CD4-positive, alpha-beta T cell treated with Interleukin-21 for 1 hour (primary cell): ENCODE results near the gene LPIN1.

Experiments used
- DNase-seq: peaks from one replicate; pipeline ENCODE4 v3.0.0-alpha.2; 2020

The LPIN1 gene

DNA sequence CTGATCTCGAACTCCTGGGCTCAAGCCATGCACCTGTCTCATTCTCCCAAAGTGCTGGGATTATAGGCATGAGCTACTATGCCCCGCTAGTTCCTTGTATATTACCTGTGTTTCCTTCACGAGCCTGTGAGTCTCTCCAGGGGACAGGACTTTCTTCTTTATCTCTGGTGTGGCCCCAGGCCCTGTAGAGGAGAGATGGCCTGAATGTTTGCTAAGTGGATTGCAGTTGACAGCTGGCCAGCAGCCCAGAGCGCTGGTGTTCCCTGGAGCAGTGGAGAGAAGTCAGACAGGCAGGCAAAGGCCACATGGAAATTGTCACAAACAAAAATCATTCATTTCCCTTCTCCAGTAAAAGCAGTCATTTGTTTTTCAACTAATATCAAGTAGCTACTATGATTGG is 17.9 kb downstream of the LPIN1 start:
- DNase-seq, result no peak

DNA sequence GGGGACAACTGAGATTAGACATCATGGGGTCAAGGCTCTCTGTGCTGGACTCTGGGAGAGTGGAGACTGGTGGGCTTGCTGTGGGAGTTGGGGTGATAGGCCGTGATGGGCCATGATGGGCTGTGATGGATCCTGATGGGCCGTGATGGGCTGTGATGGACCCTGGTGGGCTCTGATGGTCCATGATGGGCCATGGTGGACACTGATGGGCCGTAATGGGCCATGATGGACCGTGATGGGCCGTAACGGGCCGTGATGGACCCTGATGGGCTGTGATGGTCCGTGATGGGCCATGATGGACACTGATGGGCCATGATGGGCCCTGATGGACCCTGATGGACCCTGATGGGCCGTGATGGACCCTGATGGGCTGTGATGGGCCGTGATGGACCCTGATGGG is 18.5 kb downstream of the LPIN1 start:
- no peak for DNase-seq

DNA sequence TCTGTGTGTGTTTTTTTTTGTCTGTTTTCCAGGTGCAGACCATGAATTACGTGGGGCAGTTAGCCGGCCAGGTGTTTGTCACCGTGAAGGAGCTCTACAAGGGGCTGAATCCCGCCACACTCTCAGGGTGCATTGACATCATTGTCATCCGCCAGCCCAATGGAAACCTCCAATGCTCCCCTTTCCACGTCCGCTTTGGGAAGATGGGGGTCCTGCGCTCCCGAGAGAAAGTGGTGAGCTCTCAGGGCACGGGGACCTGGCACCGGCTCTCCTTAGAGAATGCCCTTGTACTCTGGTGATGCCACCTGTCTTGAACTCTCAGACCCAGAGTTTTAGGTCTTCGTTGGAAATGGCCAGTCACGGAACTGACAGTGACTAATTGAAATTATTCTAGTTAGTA is 19.1 kb downstream of the LPIN1 start:
- DNase-seq, result no peak

- no peak for DNase-seq
These were observed 19.6 kb downstream of the LPIN1 start for GRCh38 chr2:11766016-11766415.

GRCh38 chr2:11767779-11768178 is 21.3 kb downstream of the LPIN1 start:
- no peak for DNase-seq

DNA sequence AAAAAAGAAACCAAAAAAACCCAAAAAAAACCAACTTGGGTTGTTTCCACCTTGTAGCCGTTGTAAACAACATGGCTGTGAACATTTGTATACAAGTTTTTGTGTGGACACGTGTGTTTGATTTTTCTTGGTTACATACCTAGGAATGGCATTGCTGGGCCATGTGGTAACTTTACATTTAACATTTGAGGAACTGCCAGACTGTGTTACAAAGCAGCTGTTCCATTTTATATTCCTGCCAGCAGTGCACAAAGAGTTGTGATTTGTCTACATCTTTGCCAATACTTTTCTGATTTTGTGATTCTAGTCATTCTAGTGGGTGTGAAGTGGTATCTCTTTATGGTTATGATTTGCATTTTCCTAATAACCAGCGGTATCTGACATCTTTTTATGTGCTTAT is 22.5 kb downstream of the LPIN1 start:
- no peak for DNase-seq

DNA sequence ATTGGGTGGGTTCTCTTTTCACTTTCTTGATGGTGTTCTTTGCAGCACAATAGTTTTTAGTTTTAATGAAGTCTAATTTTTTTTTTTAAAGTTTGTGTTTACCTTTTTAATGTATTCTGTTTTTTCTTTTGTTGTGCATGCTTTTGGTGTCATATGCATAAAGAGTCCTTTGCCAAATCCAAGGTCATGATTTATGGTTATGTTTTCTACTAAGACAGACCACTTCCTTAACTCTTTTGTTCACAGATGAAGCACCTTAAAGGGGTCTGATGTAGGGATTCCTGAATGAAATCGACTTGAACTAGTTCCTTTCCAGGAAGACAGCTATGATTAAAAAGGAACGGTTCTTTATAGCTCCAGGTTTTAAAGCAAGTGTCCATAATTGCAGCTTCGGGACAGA is 23.1 kb downstream of the LPIN1 start:
- no peak for DNase-seq

GRCh38 chr2:11770531-11771188 is 24.2 kb downstream of the LPIN1 start:
- DNase-seq, result no peak

- no peak for DNase-seq
These were observed 25.7 kb downstream of the LPIN1 start for GRCh38 chr2:11771971-11772615.

DNA sequence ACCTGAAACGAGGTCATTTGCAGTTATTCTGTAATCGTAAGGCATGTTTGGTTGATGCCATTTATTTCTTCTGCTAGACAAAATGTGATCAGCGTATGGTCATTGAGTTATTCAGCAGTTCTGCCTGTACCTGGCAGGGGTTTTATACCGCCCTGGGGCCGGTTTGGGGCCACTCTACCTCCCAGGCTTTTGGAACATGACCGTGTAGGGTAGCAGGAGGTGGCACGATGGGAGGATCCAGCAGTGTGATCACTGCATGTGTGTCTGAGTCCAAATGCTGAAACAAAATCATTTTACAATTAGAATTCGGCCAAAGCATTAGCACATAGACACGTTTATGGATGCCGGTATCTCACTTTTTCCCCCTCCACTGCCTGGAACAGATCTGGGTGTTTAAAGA is 26.7 kb downstream of the LPIN1 start:
- DNase-seq, result no peak

- no peak for DNase-seq
These were observed 27.5 kb downstream of the LPIN1 start for GRCh38 chr2:11773747-11774525.

- no peak for DNase-seq
These were observed 28.2 kb downstream of the LPIN1 start for GRCh38 chr2:11774600-11774999.

DNA sequence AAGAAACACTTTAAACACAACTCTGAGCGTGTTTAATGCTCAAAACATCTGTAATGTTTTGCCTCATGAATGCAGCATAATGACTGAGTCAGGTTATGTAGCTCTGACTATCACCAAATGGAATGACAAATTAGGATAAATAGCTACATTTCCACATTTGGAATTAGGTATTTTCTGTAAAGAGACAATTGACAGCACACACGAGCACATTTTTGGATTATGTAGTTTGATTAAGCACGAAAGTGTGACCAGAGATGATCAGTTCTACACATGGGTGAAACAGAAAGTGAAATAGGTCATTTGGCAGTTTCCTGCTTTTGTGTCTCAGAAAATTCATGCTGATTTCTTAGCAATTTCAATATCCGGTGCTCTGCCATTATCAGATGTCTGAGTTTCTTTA is 29.0 kb downstream of the LPIN1 start:
- peak; percentile 73 for DNase-seq

- no peak for DNase-seq
These were observed 30.8 kb downstream of the LPIN1 start for GRCh38 chr2:11777066-11777782.

DNA sequence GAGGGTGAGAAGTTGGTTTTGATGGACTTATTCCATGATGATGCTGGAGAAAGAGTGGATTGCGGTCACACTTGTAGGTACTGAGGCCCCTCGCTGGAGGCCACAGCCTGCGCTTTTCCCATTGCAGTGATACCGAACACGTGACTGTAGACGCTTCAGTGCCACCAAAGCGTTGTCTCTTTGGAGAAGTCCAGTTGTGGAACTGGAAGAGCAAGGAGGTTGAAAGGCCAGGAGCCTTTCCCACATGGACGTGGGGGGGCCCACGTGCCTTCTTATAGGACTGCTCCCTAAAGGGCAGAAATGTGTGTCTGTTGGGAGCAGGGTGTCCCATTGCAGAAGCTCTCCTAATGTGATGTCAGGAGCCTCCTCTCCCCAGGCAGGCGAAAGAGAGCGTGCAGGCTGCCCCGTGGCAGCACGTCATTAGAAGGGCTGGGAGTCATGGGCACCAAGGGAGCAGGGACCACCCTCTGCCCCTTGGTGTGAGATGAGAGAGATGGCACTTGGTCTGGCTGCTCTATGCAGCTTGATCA is 31.5 kb downstream of the LPIN1 start:
- DNase-seq, result no peak

GRCh38 chr2:11778416-11778815 is 32.0 kb downstream of the LPIN1 start:
- peak; percentile 39 for DNase-seq

GRCh38 chr2:11778923-11779757 is 32.7 kb downstream of the LPIN1 start:
- peak; percentile 86 for DNase-seq

GRCh38 chr2:11781602-11782001 is 35.2 kb downstream of the LPIN1 start:
- no peak for DNase-seq

- no peak for DNase-seq
These were observed 37.8 kb downstream of the LPIN1 start for GRCh38 chr2:11784280-11784679.

GRCh38 chr2:11784747-11785610 is 38.5 kb downstream of the LPIN1 start:
- peak; percentile 40 for DNase-seq

DNA sequence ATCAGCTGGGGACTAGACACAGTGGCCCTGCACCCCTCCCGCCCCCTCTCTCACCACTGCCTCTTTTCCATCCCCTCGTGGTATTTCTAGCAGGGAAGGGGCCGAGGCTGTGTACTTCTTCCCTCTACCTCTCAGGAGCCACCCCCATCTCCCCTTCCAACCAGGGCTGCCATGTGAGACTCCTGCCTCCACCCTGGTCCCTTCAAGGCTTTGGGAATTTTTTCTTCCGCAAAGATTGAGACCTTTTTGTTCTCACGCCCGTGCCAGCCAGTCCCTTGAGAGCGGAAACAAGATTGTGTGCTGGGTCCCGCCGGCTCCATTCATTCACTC is 39.1 kb downstream of the LPIN1 start:
- no peak for DNase-seq
